HEK293T (cell line): ENCODE data around the gene TTC33.

Source experiments
- BHLHE40 ChIP-seq: fragments of 450-650 bp; IDR thresholded peaks from 2 replicates; pipeline ENCODE4 v1.6.1; 2016; ENCODE audit warnings: mild to moderate bottlenecking, moderate library complexity, borderline replicate concordance
- ELF4 ChIP-seq: fragments of 450-650 bp; IDR thresholded peaks from 2 replicates; pipeline ENCODE4 v1.6.1; 2017; ENCODE audit warnings: antibody characterized with exemption
- FOXA1 ChIP-seq: fragments of 450-650 bp; IDR thresholded peaks from 2 replicates; pipeline ENCODE4 v1.6.1; 2016; ENCODE audit warnings: mild to moderate bottlenecking
- SUZ12 ChIP-seq: fragments of 450-650 bp; IDR thresholded peaks from 2 replicates; pipeline ENCODE4 v1.6.1; 2016; ENCODE audit warnings: mild to moderate bottlenecking
- TARDBP ChIP-seq: fragments of 450-650 bp; IDR thresholded peaks from 2 replicates; pipeline ENCODE4 v1.6.1; 2016
- TF ChIP-seq, protein P1 (sequence below): fragments of 450-650 bp; IDR thresholded peaks from 2 replicates; pipeline ENCODE4 v1.6.1; 2016

DNA sequence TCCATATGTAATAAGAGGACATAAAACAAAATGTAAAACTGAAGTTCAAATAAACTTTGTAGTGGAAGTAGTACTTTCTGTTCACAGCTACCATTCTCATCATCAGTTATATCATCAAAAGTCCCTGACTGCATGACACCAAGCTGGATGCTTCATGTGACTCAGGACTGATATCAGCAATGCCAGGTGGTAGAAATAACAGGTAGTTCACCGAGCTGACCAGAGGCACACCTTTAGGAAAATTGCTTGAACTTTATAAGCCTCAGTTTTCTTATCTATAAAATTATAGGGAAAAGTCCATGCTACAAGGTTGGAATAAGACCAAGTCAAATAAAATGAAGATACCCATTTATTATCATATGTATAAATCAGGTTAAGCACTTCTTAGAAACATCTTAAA is 200.9 kb downstream of the TTC33 start:
- TF ChIP-seq ELF4 (no peak), TARDBP (no peak), FOXA1 (no peak), BHLHE40 (no peak), SUZ12 (no peak)
- TF ChIP-seq, protein P1, sequence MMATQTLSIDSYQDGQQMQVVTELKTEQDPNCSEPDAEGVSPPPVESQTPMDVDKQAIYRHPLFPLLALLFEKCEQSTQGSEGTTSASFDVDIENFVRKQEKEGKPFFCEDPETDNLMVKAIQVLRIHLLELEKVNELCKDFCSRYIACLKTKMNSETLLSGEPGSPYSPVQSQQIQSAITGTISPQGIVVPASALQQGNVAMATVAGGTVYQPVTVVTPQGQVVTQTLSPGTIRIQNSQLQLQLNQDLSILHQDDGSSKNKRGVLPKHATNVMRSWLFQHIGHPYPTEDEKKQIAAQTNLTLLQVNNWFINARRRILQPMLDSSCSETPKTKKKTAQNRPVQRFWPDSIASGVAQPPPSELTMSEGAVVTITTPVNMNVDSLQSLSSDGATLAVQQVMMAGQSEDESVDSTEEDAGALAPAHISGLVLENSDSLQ = no peak
